Hepatocyte (in vitro differentiated cells): ENCODE results near the gene EIF6. TPM values are rescaled to one million over a fixed set of nuclear protein-coding genes. Genes with fewer than 3 reads are reported as not detected.

Experiments
- DNase-seq: peaks from one replicate; pipeline ENCODE4 v3.0.0-alpha.2; 2016; ENCODE audit warnings: low spot score
- H2AFZ ChIP-seq: fragments of 200-600 bp; sonication (generic); 2 replicates; pipeline ENCODE4 v1.6.0; 2016; ENCODE audit warnings: antibody characterized with exemption, mild to moderate bottlenecking
- H3K27ac ChIP-seq: fragments of 200-600 bp; sonication (generic); 2 replicates; pipeline ENCODE4 v1.5.1; 2016; ENCODE audit warnings: mild to moderate bottlenecking
- H3K27me3 ChIP-seq: fragments of 200-600 bp; sonication (generic); 2 replicates; pipeline ENCODE4 v1.6.1; 2016
- H3K36me3 ChIP-seq: fragments of 200-600 bp; sonication (generic); replicated peaks from 2 replicates; pipeline ENCODE4 v1.5.1; 2016; ENCODE audit warnings: low read depth; ENCODE audit not compliant: insufficient read depth
- H3K4me1 ChIP-seq: fragments of 200-600 bp; sonication (generic); 2 replicates; pipeline ENCODE4 v1.5.1; 2016; ENCODE audit warnings: mild to moderate bottlenecking, moderate library complexity; ENCODE audit not compliant: insufficient read depth
- H3K4me2 ChIP-seq: fragments of 200-600 bp; sonication (generic); 2 replicates; pipeline ENCODE4 v1.6.0; 2016
- H3K4me3 ChIP-seq: fragments of 200-600 bp; sonication (generic); 2 replicates; pipeline ENCODE4 v1.5.1; 2016; ENCODE audit warnings: mild to moderate bottlenecking
- H3K79me2 ChIP-seq: fragments of 200-600 bp; sonication (generic); 2 replicates; pipeline ENCODE4 v1.6.0; 2017; ENCODE audit warnings: mild to moderate bottlenecking
- H3K9me2 ChIP-seq: fragments of 200-600 bp; sonication (generic); replicated peaks from 2 replicates; pipeline ENCODE4 v1.6.0; 2017; ENCODE audit warnings: mild to moderate bottlenecking; ENCODE audit not compliant: insufficient read depth
- H3K9me3 ChIP-seq: fragments of 200-600 bp; sonication (generic); 2 replicates; pipeline ENCODE4 v1.5.1; 2016; ENCODE audit warnings: low read depth, mild to moderate bottlenecking
- H4K20me1 ChIP-seq: fragments of 200-600 bp; sonication (generic); 2 replicates; pipeline ENCODE4 v1.6.0; 2016; ENCODE audit warnings: mild to moderate bottlenecking; ENCODE audit not compliant: insufficient read depth, poor library complexity, severe bottlenecking
- EZH2 ChIP-seq: fragments of 200-600 bp; sonication (generic); IDR thresholded peaks from 2 replicates; pipeline ENCODE4 v1.6.1; 2016; ENCODE audit warnings: antibody characterized with exemption, mild to moderate bottlenecking, borderline replicate concordance
- EZH2phosphoT487 ChIP-seq: fragments of 200-600 bp; sonication (generic); IDR thresholded peaks from one replicate; pipeline ENCODE4 v1.6.1; 2018; ENCODE audit warnings: antibody characterized with exemption, mild to moderate bottlenecking, low read depth, moderate library complexity; ENCODE audit not compliant: unreplicated experiment, severe bottlenecking
- WGBS: methylation state at CpG from one replicate; pipeline ENCODE4 v1.1.6; 2016; ENCODE audit warnings: low lambda C conversion rate; ENCODE audit errors: missing lambda C conversion rate; 5-methylcytosine and 5-hydroxymethylcytosine counted together
- polyA plus RNA-seq: library from polyadenylated mRNA; unstranded; fragments of >200 nt; fragmentation: Nextera tagmentation; extraction: Ambion mirVana; gene quantifications from 2 replicates; pipeline ENCODE4 v1.2.1, GENCODE V29; 2016
- total RNA-seq: library from RNA; depleted of rRNA; stranded (reverse); fragments of >200 nt; gene quantifications from 2 replicates; pipeline ENCODE4 v1.2.3, GENCODE V29; 2014
- TF ChIP-seq, protein P1 (sequence below): fragments of 200-600 bp; sonication (generic); IDR thresholded peaks from 2 replicates; pipeline ENCODE4 v1.5.1; 2016; ENCODE audit warnings: antibody characterized with exemption, mild to moderate bottlenecking; ENCODE audit not compliant: poor library complexity

Gene EIF6
- total and polyA plus RNA-seq, 2 experiments from 2014 or later, result 112 to 230 TPM

DNA sequence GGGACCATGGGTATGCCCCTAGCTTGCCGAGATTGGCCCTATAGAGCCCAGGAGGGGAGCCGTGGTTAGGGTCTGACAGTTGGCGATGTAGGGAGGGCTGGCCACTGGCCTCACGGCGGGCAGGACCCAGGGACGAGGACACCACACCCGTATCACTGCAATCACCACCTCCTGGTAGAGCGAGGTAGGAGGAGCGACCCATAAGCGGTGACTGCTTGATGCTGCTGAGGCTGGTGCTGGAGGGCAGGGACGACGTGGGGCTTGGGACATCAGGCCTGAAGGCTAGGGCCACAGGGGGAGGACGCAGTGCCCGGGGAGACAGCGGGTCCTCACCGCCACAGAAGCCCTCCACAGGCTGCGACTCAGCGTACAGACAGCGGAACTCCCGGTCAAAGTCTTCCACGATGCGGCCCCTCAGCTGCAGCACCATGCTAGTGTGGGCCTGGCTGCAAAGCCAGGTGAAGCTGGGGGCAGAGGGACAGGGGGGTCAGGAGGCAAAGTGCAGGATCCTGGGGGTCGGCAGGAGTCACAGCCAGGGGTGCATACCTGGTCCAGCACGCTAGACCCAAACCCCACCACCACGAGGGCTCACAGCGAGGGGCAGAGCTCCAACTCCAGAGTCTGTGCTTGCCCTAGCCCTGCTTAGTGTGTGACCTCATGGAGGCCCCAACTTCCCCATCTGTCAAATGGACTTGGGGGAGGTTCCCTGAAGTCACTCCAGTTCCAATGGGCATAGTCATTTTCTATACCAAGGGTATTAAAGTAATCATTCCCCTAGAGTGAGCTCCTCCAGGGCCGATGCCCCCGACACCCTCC is 3.1 kb upstream of the EIF6 start:
- Histone ChIP-seq H3K4me1 (peaks cover 22% of the 10 kb centered on the region), H3K27me3 (no peaks in the 10 kb centered on the region), H3K9me3 (no peaks in the 10 kb centered on the region), H4K20me1 (peaks cover 7% of the 10 kb centered on the region), H2AFZ (no peak overlapping the region), H3K36me3 (no peaks in the 10 kb centered on the region), H3K27ac (no peak overlapping the region), H3K4me3 (no peak overlapping the region), H3K79me2 (peaks cover 16% of the 10 kb centered on the region), H3K4me2 (no peak overlapping the region), H3K9me2 (no peaks in the 10 kb centered on the region)
- no peak for DNase-seq
- TF ChIP-seq EZH2, result no peak
- TF ChIP-seq, protein P1, sequence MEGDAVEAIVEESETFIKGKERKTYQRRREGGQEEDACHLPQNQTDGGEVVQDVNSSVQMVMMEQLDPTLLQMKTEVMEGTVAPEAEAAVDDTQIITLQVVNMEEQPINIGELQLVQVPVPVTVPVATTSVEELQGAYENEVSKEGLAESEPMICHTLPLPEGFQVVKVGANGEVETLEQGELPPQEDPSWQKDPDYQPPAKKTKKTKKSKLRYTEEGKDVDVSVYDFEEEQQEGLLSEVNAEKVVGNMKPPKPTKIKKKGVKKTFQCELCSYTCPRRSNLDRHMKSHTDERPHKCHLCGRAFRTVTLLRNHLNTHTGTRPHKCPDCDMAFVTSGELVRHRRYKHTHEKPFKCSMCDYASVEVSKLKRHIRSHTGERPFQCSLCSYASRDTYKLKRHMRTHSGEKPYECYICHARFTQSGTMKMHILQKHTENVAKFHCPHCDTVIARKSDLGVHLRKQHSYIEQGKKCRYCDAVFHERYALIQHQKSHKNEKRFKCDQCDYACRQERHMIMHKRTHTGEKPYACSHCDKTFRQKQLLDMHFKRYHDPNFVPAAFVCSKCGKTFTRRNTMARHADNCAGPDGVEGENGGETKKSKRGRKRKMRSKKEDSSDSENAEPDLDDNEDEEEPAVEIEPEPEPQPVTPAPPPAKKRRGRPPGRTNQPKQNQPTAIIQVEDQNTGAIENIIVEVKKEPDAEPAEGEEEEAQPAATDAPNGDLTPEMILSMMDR, result no peak
- TF ChIP-seq EZH2phosphoT487, result no peak
- 89% methylated on average over 26 of the region's 28 CpGs for WGBS

DNA sequence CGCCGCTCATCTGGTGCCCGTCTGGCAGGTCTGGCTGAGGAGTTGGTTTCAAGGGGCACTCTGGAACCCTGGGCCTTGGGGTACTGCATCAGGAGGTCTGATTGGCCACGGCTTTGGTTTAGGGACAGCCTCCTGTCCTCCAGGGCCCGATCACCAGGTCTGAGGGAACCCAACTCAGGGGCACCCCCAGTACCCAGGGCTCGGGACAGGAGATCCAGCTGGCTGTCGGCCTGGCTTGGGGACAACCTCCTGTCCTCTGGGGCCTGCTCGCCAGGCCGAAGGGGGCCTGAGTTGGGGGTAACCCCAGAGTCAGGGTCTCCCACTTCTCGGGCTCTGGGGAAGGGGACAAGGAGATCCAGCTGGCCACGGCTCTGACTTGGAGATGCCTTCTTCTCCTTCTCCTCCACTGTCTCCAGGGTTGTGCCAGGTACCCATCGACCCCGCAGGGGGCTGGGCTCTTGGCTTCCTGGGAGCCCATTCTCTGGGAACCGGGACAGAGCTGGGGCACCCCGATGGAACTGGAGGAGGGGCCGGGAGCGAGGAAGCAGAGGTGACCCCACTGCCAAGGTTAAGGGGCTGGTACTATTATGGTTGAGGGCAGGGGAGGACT is 2.4 kb upstream of the EIF6 start:
- Histone ChIP-seq H3K27me3 (no peaks in the 10 kb centered on the region), H2AFZ (no peak overlapping the region), H3K36me3 (no peaks in the 10 kb centered on the region), H3K9me3 (no peaks in the 10 kb centered on the region), H3K79me2 (peaks cover 23% of the 10 kb centered on the region), H3K4me2 (no peak overlapping the region), H3K4me1 (peaks cover 22% of the 10 kb centered on the region), H4K20me1 (peaks cover 8% of the 10 kb centered on the region), H3K9me2 (no peaks in the 10 kb centered on the region), H3K4me3 (no peak overlapping the region), H3K27ac (peak overlapping the region; percentile 97)
- TF ChIP-seq EZH2phosphoT487 (no peak), EZH2 (no peak)
- TF ChIP-seq, protein P1, result no peak
- no peak for DNase-seq
- WGBS, result 95% methylated on average over 17 of the region's 17 CpGs

DNA sequence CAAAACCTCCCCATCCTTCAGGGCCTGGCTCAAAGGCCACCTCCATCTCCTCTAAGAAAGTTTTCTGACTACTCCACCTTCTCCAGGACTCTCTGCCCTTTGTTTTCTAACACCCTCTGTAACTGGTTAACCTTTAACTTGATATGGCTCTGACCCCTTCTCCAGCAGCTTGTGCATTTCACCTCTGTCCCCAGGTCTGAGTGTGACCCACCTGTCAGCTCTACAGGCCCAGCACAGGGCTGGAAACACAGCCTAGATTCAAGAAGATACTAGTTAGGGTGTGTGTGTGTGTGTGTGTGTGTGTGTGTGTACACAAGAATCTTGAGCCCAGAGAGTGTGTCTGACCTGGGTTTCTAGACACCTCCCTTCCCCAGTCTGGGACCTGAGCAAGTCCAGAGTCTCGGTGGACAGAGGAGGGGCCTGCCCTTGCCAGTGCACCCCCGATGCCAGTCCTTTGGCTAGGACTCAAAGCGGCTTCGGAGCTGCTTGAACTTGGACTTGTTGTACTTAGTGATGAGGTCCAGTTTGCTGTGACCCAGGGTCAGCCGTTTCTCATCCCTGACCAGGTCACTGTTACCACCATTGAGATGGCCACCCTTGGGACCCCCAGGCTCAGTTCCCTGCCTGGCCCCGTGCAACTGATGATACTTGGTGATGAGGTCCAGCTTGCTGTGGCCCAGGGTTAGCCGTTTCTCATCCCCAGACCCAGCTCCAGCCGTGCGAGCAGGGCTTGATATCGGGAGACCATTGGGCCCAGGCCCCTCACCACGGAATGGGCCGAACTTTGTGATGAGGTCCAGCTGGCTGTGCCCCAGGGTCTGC is 1.7 kb upstream of the EIF6 start:
- Histone ChIP-seq H3K27ac (peak overlapping the region; percentile 97), H3K79me2 (peaks cover 30% of the 10 kb centered on the region), H3K27me3 (no peaks in the 10 kb centered on the region), H3K9me3 (no peaks in the 10 kb centered on the region), H3K9me2 (no peaks in the 10 kb centered on the region), H3K36me3 (no peaks in the 10 kb centered on the region), H3K4me2 (peak overlapping the region; percentile 92), H3K4me1 (peaks cover 22% of the 10 kb centered on the region), H2AFZ (no peak overlapping the region), H4K20me1 (peaks cover 8% of the 10 kb centered on the region), H3K4me3 (no peak overlapping the region)
- peak; percentile 54 for DNase-seq
- TF ChIP-seq EZH2phosphoT487, result no peak
- 90% methylated on average over 12 of the region's 12 CpGs for WGBS

DNA sequence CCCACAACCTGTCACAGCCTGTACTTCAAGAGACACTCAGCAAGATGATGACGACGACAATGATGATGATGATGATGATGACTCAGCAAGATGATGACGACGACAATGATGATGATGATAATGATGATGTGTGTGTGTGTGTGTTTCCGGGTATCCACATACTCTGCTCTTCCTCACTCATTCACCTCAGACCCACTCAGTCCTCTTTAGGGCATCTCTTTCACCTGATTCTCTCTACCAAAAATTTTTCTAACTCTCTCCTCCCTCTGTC is 1.2 kb upstream of the EIF6 start:
- Histone ChIP-seq H3K9me2 (no peaks in the 10 kb centered on the region), H2AFZ (no peak overlapping the region), H3K27me3 (no peaks in the 10 kb centered on the region), H4K20me1 (peaks cover 8% of the 10 kb centered on the region), H3K79me2 (peaks cover 33% of the 10 kb centered on the region), H3K27ac (peak overlapping the region; percentile 97), H3K4me3 (no peak overlapping the region), H3K9me3 (no peaks in the 10 kb centered on the region), H3K4me1 (peaks cover 22% of the 10 kb centered on the region), H3K4me2 (peak overlapping the region; percentile 92), H3K36me3 (no peaks in the 10 kb centered on the region)
- TF ChIP-seq, protein P1, result no peak
- TF ChIP-seq EZH2phosphoT487 (no peak), EZH2 (no peak)
- 78% methylated on average over 5 of the region's 5 CpGs for WGBS
- no peak for DNase-seq
